ENCODE measurements around the gene ZFYVE19. TPM values are rescaled to one million over a fixed set of nuclear protein-coding genes. Genes with fewer than 3 reads are reported as not detected.

The ZFYVE19 gene
- total and polyA plus RNA-seq, 2 of the 4 experiments (the other 2 are of a cell fraction), result 22.6 to 29.6 TPM

GRCh38 chr15:40853241-40853890 is 46.5 kb downstream of the ZFYVE19 start:
- H3K27me3 ChIP-seq (ENCODE audit: control insufficient read depth, insufficient read depth, low read length), result peaks cover 18% of the 10 kb centered on the region
- H3K36me3 ChIP-seq (ENCODE audit: control insufficient read depth, insufficient read depth, low read length), result no peaks in the 10 kb centered on the region
- no peaks in the 10 kb centered on the region for H3K9me3 ChIP-seq (ENCODE audit: control insufficient read depth, insufficient read depth, low read length)
- no peak overlapping the region for H2BK5ac ChIP-seq (ENCODE audit: low read depth, low read length, poor library complexity, severe bottlenecking)
- BruUV-seq (replicated peaks), result no TSS peak
- ChIA-PET CTCF (no interaction called here), POLR2A (ENCODE audit: unreplicated experiment) (no interaction called here)
- no peak overlapping the region for H4K5ac ChIP-seq (ENCODE audit: low read depth, low read length)
- dilution Hi-C loops (cut with HindIII; ENCODE audit: low sequenced_read_pairs, unreplicated experiment) (no loop called here), intact Hi-C loops (cut with micrococcal nuclease) (no loop called here), in situ Hi-C loops (cut with MboI; ENCODE audit: low sequenced_read_pairs) (no loop called here)
- H2BK120ac ChIP-seq (ENCODE audit: low read depth, low read length), result no peak overlapping the region
- H3K4ac ChIP-seq (ENCODE audit: low read depth, low read length), result no peak overlapping the region
- no peak overlapping the region for H3K27ac ChIP-seq (ENCODE audit: insufficient read depth, low read length)
- H2AK9ac ChIP-seq (replicated peaks; ENCODE audit: low read depth, low read length, poor library complexity), result no peak overlapping the region
- WGBS, 2 experiments (ENCODE audit: extremely low coverage in 2 of 2, insufficient read length in 1 of 2), result 61% methylated on average over 5 of the region's 16 CpGs; no CpG with 5 or more reads in 1 of the 2 experiments
- no peak for ATAC-seq (ENCODE audit: low read depth)
- no peak overlapping the region for H3K56ac ChIP-seq (ENCODE audit: extremely low read depth, insufficient read depth, low read length)
- no peak overlapping the region for H3K4me2 ChIP-seq (ENCODE audit: low read depth, low read length)
- H2BK20ac ChIP-seq (ENCODE audit: low read depth, low read length), result no peak overlapping the region
- H3K79me1 ChIP-seq (ENCODE audit: low read depth in 1 of 2, low read length in 2 of 2), result no peaks in the 10 kb centered on the region
- no peak for DNase-seq
- H4K8ac ChIP-seq (ENCODE audit: low read depth in 2 of 2, low read length in 2 of 2), result no peak overlapping the region
- no peak for TF ChIP-seq SMC3 (IDR thresholded peaks at IDR 0.05; ENCODE audit: low read depth, low read length)
- no peak for TF ChIP-seq CHD1 (IDR thresholded peaks at IDR 0.05; ENCODE audit: low read depth, low read length)
- no peak for TF ChIP-seq MAZ (IDR thresholded peaks at IDR 0.05; ENCODE audit: borderline replicate concordance, low read depth, low read length)
- TF ChIP-seq MAFK (IDR thresholded peaks at IDR 0.05; ENCODE audit: low read depth, low read length), result no peak
- no peak for TF ChIP-seq MXI1 (IDR thresholded peaks at IDR 0.05; ENCODE audit: borderline replicate concordance, low read depth, low read length)
- no peak for TF ChIP-seq NFE2L2 (IDR thresholded peaks at IDR 0.05; ENCODE audit: low read depth, low read length)
- TF ChIP-seq USF2 (IDR thresholded peaks at IDR 0.05; ENCODE audit: low read depth, low read length), result no peak
- TF ChIP-seq BHLHE40 (IDR thresholded peaks at IDR 0.05; ENCODE audit: low read depth, low read length), result no peak
- TF ChIP-seq RCOR1 (IDR thresholded peaks at IDR 0.05; ENCODE audit: insufficient replicate concordance, low read length), result no peak
- TF ChIP-seq RFX5 (IDR thresholded peaks at IDR 0.05; ENCODE audit: low read depth, low read length), result no peak
- no peak for TF ChIP-seq POLR2A (IDR thresholded peaks at IDR 0.05; ENCODE audit: low read depth, low read length)
- no peak for TF ChIP-seq FOS (IDR thresholded peaks at IDR 0.05; ENCODE audit: low read depth, low read length)
- H3K4me1 ChIP-seq (ENCODE audit: control insufficient read depth, insufficient read depth, low read length), result no peaks in the 10 kb centered on the region
- no peak overlapping the region for H4K91ac ChIP-seq (ENCODE audit: insufficient read depth, low read depth, low read length)
- H3K4me3 ChIP-seq (ENCODE audit: insufficient read depth, low read depth, low read length), result no peak overlapping the region
- no peak overlapping the region for H3K18ac ChIP-seq (ENCODE audit: low read depth, low read length)
- no peak overlapping the region for H3K14ac ChIP-seq (replicated peaks; ENCODE audit: low read depth, low read length)
- no peak overlapping the region for H2AK5ac ChIP-seq (ENCODE audit: low read depth, low read length)
- no peak overlapping the region for H3K9ac ChIP-seq (ENCODE audit: low read depth, low read length)
- no peaks in the 10 kb centered on the region for H3K9me1 ChIP-seq (ENCODE audit: insufficient read depth, low read length)
- H2BK15ac ChIP-seq (ENCODE audit: low read depth, low read length), result no peak overlapping the region
- no peak overlapping the region for H2AFZ ChIP-seq (replicated peaks; ENCODE audit: low read length, poor library complexity)
- no peak overlapping the region for H3K23ac ChIP-seq (ENCODE audit: low read depth, low read length)
- H4K20me1 ChIP-seq (ENCODE audit: insufficient read depth, low read length), result no peaks in the 10 kb centered on the region; the same call in 1 of the 2 replicates
